Activated CD4-positive, alpha-beta T cell treated with anti-CD3 and anti-CD28 coated beads, Interleukin-2, amount 50 U/mL, for 4 hours (primary cell): Measurements from ENCODE around the gene ATAD2B.
"Not testable (repeated sequence)": the region's sequence is repeated elsewhere in the genome, so short reads cannot be mapped to it uniquely, and the experiment has no call there.

Experiments used
- DNase-seq, 2 experiments: peaks; one replicate each; pipeline ENCODE4 v3.0.0-alpha.2; 2020

Gene ATAD2B

GRCh38 chr2:23782646-23783045 is 144.3 kb downstream of the ATAD2B start:
- DNase-seq = no peak

GRCh38 chr2:23782126-23782525 is 144.8 kb downstream of the ATAD2B start:
- no peak for DNase-seq

- DNase-seq = not testable (repeated sequence)
Observed at GRCh38 chr2:23780465-23780864, 146.5 kb downstream of the ATAD2B start.

GRCh38 chr2:23777826-23778225 is 149.1 kb downstream of the ATAD2B start:
- DNase-seq = no peak

- DNase-seq = no peak
Observed at GRCh38 chr2:23776021-23776420, 150.9 kb downstream of the ATAD2B start.

- no peak for DNase-seq
Observed at GRCh38 chr2:23772684-23773083, 154.2 kb downstream of the ATAD2B start.

GRCh38 chr2:23772056-23772455 is 154.9 kb downstream of the ATAD2B start:
- DNase-seq = no peak

- DNase-seq = no peak
Observed at GRCh38 chr2:23769364-23769763, 157.6 kb downstream of the ATAD2B start.

GRCh38 chr2:23767876-23768621 is 158.9 kb downstream of the ATAD2B start:
- DNase-seq = no peak

- no peak for DNase-seq
Observed at GRCh38 chr2:23762141-23762540, 164.8 kb downstream of the ATAD2B start.

GRCh38 chr2:23761638-23762037 is 165.3 kb downstream of the ATAD2B start:
- DNase-seq = no peak

- DNase-seq = no peak
Observed at GRCh38 chr2:23760736-23761135, 166.2 kb downstream of the ATAD2B start.

- no peak for DNase-seq
Observed at GRCh38 chr2:23757686-23758433, 169.1 kb downstream of the ATAD2B start.

GRCh38 chr2:23756593-23757292 is 170.2 kb downstream of the ATAD2B start:
- DNase-seq = no peak

GRCh38 chr2:23754970-23755369 is 172.0 kb downstream of the ATAD2B start:
- no peak for DNase-seq

- no peak for DNase-seq
Observed at GRCh38 chr2:23753291-23754010, 173.5 kb downstream of the ATAD2B start.

- no peak for DNase-seq
Observed at GRCh38 chr2:23751747-23752265, 175.1 kb downstream of the ATAD2B start.

- DNase-seq = no peak
Observed at GRCh38 chr2:23746141-23746863, 180.6 kb downstream of the ATAD2B start.

GRCh38 chr2:23745726-23746105 is 181.2 kb downstream of the ATAD2B start:
- DNase-seq = no peak

- DNase-seq = no peak
Observed at GRCh38 chr2:23745068-23745725, 181.7 kb downstream of the ATAD2B start.

- not testable (repeated sequence) for DNase-seq
Observed at GRCh38 chr2:23736783-23737182, 190.1 kb downstream of the ATAD2B start.

GRCh38 chr2:23734416-23734815 is 192.5 kb downstream of the ATAD2B start:
- DNase-seq = no peak
